Measurements from ENCODE around the gene C11orf52. TPM values are rescaled to one million over a fixed set of nuclear protein-coding genes. Genes with fewer than 3 reads are reported as not detected.

The C11orf52 gene
- total and polyA plus RNA-seq, 4 donors = 4.2 to 10.9 (median 7.4) TPM

- WGBS = 78% methylated on average over 24 of the region's 24 CpGs
- DNase-seq (ENCODE audit: low spot score) = no peak
- Histone ChIP-seq H3K4me1 (ENCODE audit: control insufficient read depth in 4 of 4, insufficient read depth in 4 of 4, low read length in 3 of 4) (peaks cover 0 to 6% (median 6%) of the 10 kb centered on the region in 4 donors), H3K9me3 (ENCODE audit: control insufficient read depth in 4 of 4, low read length in 3 of 4) (no peaks in the 10 kb centered on the region), H3K27me3 (ENCODE audit: control insufficient read depth in 4 of 4, insufficient read depth in 4 of 4, low read length in 3 of 4) (no peaks in the 10 kb centered on the region), H3K9ac (ENCODE audit: low read depth in 1 of 2, low read length in 2 of 2) (no peak overlapping the region), H3K27ac (ENCODE audit: low read depth in 1 of 2, low read length in 2 of 2) (peak overlapping the region; percentile 49 to 74), H3K36me3 (ENCODE audit: control insufficient read depth in 4 of 4, insufficient read depth in 3 of 4, low read depth in 1 of 4, low read length in 3 of 4) (no peaks in the 10 kb centered on the region), H3K4me3 (ENCODE audit: low read depth in 1 of 3, low read length in 3 of 3) (peak overlapping the region in 1 of 3 donors; percentile 11)
- TF ChIP-seq RAD21 (IDR thresholded peaks at IDR 0.05) (no peak), GABPA (IDR thresholded peaks at IDR 0.05 in 1 of 2, conservative IDR thresholded peaks at IDR 0.05 in 1 of 2) (no peak), YY1 (IDR thresholded peaks at IDR 0.05) (no peak), HNF4G (IDR thresholded peaks at IDR 0.05) (no peak), FOXA1 (IDR thresholded peaks at IDR 0.05) (no peak), EGR1 (IDR thresholded peaks at IDR 0.05; ENCODE audit: low read depth in 2 of 2) (no peak)
- TF ChIP-seq, protein P1, sequence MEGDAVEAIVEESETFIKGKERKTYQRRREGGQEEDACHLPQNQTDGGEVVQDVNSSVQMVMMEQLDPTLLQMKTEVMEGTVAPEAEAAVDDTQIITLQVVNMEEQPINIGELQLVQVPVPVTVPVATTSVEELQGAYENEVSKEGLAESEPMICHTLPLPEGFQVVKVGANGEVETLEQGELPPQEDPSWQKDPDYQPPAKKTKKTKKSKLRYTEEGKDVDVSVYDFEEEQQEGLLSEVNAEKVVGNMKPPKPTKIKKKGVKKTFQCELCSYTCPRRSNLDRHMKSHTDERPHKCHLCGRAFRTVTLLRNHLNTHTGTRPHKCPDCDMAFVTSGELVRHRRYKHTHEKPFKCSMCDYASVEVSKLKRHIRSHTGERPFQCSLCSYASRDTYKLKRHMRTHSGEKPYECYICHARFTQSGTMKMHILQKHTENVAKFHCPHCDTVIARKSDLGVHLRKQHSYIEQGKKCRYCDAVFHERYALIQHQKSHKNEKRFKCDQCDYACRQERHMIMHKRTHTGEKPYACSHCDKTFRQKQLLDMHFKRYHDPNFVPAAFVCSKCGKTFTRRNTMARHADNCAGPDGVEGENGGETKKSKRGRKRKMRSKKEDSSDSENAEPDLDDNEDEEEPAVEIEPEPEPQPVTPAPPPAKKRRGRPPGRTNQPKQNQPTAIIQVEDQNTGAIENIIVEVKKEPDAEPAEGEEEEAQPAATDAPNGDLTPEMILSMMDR (IDR thresholded peaks at IDR 0.05; ENCODE audit: low read depth, low read length, missing input control) = no peak
Measured at GRCh38 chr11:111913031-111913861, 5.5 kb upstream of the C11orf52 start.

DNA sequence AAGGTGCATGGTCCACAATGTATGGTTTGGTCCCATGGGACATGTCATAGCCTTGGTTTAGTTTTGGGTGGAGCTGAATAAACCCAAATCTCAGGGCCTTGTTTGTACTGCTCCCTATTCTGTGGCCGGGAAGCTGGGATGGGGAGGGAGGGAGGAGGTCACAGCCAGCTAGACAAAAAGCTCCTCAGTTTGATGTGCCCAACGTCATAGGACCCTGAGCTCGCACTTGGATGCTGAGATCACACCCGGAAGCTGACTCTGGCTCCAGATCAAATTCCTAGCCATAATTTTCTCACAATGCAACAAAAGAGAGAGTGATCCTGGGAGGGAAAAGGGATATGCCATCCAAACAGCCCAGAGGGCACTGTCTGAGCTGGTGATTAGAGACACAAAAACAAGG lies 4.7 kb upstream of the C11orf52 start:
- no peaks in the 10 kb centered on the region for H3K36me3 ChIP-seq (ENCODE audit: control insufficient read depth in 4 of 4, insufficient read depth in 3 of 4, low read depth in 1 of 4, low read length in 3 of 4)
- H3K9me3 ChIP-seq (ENCODE audit: control insufficient read depth in 4 of 4, low read length in 3 of 4) = no peaks in the 10 kb centered on the region
- DNase-seq (ENCODE audit: low spot score) = no peak
- peak in 1 of 2 donors; percentile 47 for TF ChIP-seq RXRA (IDR thresholded peaks at IDR 0.05)
- no peak for TF ChIP-seq TAF1 (conservative IDR thresholded peaks at IDR 0.05)
- peak overlapping the region; percentile 49 to 74 for H3K27ac ChIP-seq (ENCODE audit: low read depth in 1 of 2, low read length in 2 of 2)
- H3K4me3 ChIP-seq (ENCODE audit: low read depth in 1 of 3, low read length in 3 of 3) = no peak overlapping the region
- H3K27me3 ChIP-seq (ENCODE audit: control insufficient read depth in 4 of 4, insufficient read depth in 4 of 4, low read length in 3 of 4) = no peaks in the 10 kb centered on the region
- peaks cover 0 to 14% (median 9%) of the 10 kb centered on the region in 4 donors for H3K4me1 ChIP-seq (ENCODE audit: control insufficient read depth in 4 of 4, insufficient read depth in 4 of 4, low read length in 3 of 4)
- no peak overlapping the region for H3K9ac ChIP-seq (ENCODE audit: low read depth in 1 of 2, low read length in 2 of 2)
- 64% methylated on average over 4 of the region's 4 CpGs for WGBS

GRCh38 chr11:111916768-111917167 lies 1.9 kb upstream of the C11orf52 start:
- Histone ChIP-seq H3K4me3 (ENCODE audit: low read depth in 1 of 3, low read length in 3 of 3) (no peak overlapping the region), H3K9ac (ENCODE audit: low read depth in 1 of 2, low read length in 2 of 2) (no peak overlapping the region), H3K9me3 (ENCODE audit: control insufficient read depth in 4 of 4, low read length in 3 of 4) (no peaks in the 10 kb centered on the region), H3K27me3 (ENCODE audit: control insufficient read depth in 4 of 4, insufficient read depth in 4 of 4, low read length in 3 of 4) (no peaks in the 10 kb centered on the region), H3K4me1 (ENCODE audit: control insufficient read depth in 4 of 4, insufficient read depth in 4 of 4, low read length in 3 of 4) (peaks cover 0 to 22% (median 13%) of the 10 kb centered on the region in 4 donors), H3K36me3 (ENCODE audit: control insufficient read depth in 4 of 4, insufficient read depth in 3 of 4, low read depth in 1 of 4, low read length in 3 of 4) (no peaks in the 10 kb centered on the region), H3K27ac (ENCODE audit: low read depth in 1 of 2, low read length in 2 of 2) (no peak overlapping the region)
- TF ChIP-seq SP1 (IDR thresholded peaks at IDR 0.05) (no peak), NR2F2 (IDR thresholded peaks at IDR 0.05) (no peak), HNF4A (conservative IDR thresholded peaks at IDR 0.05) (no peak), REST (IDR thresholded peaks at IDR 0.05) (no peak), TAF1 (conservative IDR thresholded peaks at IDR 0.05) (no peak)
- TF ChIP-seq, protein P2, sequence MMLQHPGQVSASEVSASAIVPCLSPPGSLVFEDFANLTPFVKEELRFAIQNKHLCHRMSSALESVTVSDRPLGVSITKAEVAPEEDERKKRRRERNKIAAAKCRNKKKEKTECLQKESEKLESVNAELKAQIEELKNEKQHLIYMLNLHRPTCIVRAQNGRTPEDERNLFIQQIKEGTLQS (IDR thresholded peaks at IDR 0.05) = no peak
- 100% methylated on average over 1 of the region's 1 CpG for WGBS
- no peak for DNase-seq (ENCODE audit: low spot score)
